Fibroblast of lung (primary cell): ENCODE measurements around the gene BNIP3. TPM values are rescaled to one million over a fixed set of nuclear protein-coding genes. Genes with fewer than 3 reads are reported as not detected.

Experiments
- DNase-seq, 2 donors: peaks; one replicate each; pipeline versions ENCODE4 v3.0.0 to v3.0.0-alpha.2; 2010; ENCODE audit warnings: low read depth in 2 of 2
- H2AFZ ChIP-seq: 2 replicates; pipeline ENCODE4 v1.5.1; 2012; ENCODE audit warnings: low read length, control low read depth, inconsistent platforms
- H3K27ac ChIP-seq: 2 replicates; pipeline ENCODE4 v1.5.1; 2011; ENCODE audit warnings: low read length, control low read depth; ENCODE audit not compliant: insufficient read depth
- H3K27me3 ChIP-seq: 2 replicates; pipeline ENCODE4 v1.5.1; 2011; ENCODE audit warnings: mild to moderate bottlenecking, low read length; ENCODE audit not compliant: control insufficient read depth, insufficient read depth
- H3K36me3 ChIP-seq: 2 replicates; pipeline ENCODE4 v1.5.1; 2011; ENCODE audit warnings: low read length; ENCODE audit not compliant: control insufficient read depth, insufficient read depth
- H3K4me1 ChIP-seq: 2 replicates; pipeline ENCODE4 v1.5.1; 2011; ENCODE audit warnings: low read length; ENCODE audit not compliant: control insufficient read depth, insufficient read depth; ENCODE audit errors: extremely low read depth
- H3K4me2 ChIP-seq: 2 replicates; pipeline ENCODE4 v1.5.1; 2011; ENCODE audit warnings: low read length, control low read depth; ENCODE audit not compliant: insufficient read depth; ENCODE audit errors: extremely low read depth
- H3K4me3 ChIP-seq, 4 experiments: fragments of 200-600 bp in 1 of 4; sonication (generic) in 1 of 4; replicated peaks in 1 of 4; 2 replicates each; pipeline ENCODE4 v1.5.1; 2011 to 2016; ENCODE audit warnings: low read length in 4 of 4, low read depth in 3 of 4, mild to moderate bottlenecking in 3 of 4, control low read depth in 2 of 4, inconsistent platforms in 1 of 4, mixed read lengths in 1 of 4; ENCODE audit not compliant: insufficient read depth in 1 of 4; ENCODE audit errors: control extremely low read depth in 1 of 4
- H3K79me2 ChIP-seq: 2 replicates; pipeline ENCODE4 v1.5.1; 2012; ENCODE audit warnings: mild to moderate bottlenecking, low read length, inconsistent platforms; ENCODE audit not compliant: control insufficient read depth, insufficient read depth
- H3K9ac ChIP-seq: 2 replicates; pipeline ENCODE4 v1.5.1; 2011; ENCODE audit warnings: mild to moderate bottlenecking, low read length, control low read depth; ENCODE audit not compliant: insufficient read depth
- H3K9me3 ChIP-seq: 2 replicates; pipeline ENCODE4 v1.5.1; 2012; ENCODE audit warnings: low read depth, low read length; ENCODE audit not compliant: control insufficient read depth, insufficient read depth
- H4K20me1 ChIP-seq: 2 replicates; pipeline ENCODE4 v1.5.1; 2011; ENCODE audit warnings: low read length; ENCODE audit not compliant: control insufficient read depth, insufficient read depth; ENCODE audit errors: extremely low read depth
- EZH2 ChIP-seq: IDR thresholded peaks from 2 replicates; pipeline ENCODE4 v1.5.1; 2012; ENCODE audit warnings: low read length, control low read depth, mild to moderate bottlenecking; ENCODE audit errors: missing control alignments
- polyA plus RNA-seq, 2 donors: library from polyadenylated mRNA; depleted of rRNA in 1 of 2; stranded (reverse) in 1 of 2; unstranded in 1 of 2; fragments of >200 nt; gene quantifications; 2 replicates each; pipeline ENCODE4 v1.2.1, GENCODE V29; 2011 to 2012; ENCODE audit warnings: missing spikeins in 1 of 2
- total RNA-seq: library from RNA; depleted of rRNA; stranded (reverse); fragments of >200 nt; gene quantifications from 2 replicates; pipeline ENCODE4 v1.2.1, GENCODE V29; 2014
- TF ChIP-seq, protein P1 (sequence below), 2 donors: IDR thresholded peaks in 1 of 2; conservative IDR thresholded peaks in 1 of 2; 1 replicate in 1 of 2; 2 replicates in 1 of 2; pipeline ENCODE4 v1.5.1; 2011 to 2012; ENCODE audit warnings: low read length in 2 of 2, control low read depth in 1 of 2, inconsistent platforms in 1 of 2, low read depth in 1 of 2, mild to moderate bottlenecking in 1 of 2

Gene BNIP3
- total and polyA plus RNA-seq, 2 donors (not counting 1 experiment from before 2014, with no cell fraction given) = 62.4 to 104 TPM

DNA sequence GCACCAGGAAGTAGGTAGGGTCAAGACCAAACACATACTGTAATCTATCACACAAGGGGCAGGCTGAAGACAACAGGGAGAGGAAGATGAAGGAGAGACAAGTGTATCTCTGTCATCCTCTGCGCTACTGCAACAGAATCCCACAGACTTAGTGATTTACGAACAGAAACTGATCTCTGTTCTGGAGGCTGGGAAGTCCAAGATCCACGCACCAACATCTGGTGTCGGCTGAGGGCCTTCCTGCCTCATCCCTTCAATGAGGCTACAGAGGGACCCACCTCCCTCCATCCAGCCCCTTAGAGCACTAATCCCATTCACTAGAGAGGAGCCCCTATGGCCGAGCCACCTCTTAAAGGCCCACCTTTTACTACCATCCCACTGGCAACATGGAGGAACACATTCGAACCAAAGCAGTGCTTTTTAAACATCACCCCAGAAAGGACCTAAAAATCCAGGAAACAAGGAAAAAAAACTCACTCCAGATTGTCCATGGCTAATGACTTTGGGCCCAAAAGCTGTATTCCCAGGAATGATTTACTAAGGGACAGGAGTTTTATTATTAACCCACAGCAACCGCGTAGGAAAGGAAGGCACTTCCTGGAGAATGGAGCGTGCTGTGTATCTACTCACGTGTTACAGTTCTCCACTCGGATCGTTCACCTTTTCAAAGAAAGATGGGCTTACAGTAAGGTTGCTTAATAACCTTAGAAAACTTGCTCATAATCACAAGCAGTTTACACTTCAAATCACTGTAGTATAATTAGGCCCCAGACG, 4.2 kb downstream of the BNIP3 start:
- no peak overlapping the region for H3K4me3 ChIP-seq
- H3K9ac ChIP-seq = no peak overlapping the region
- TF ChIP-seq, protein P1, sequence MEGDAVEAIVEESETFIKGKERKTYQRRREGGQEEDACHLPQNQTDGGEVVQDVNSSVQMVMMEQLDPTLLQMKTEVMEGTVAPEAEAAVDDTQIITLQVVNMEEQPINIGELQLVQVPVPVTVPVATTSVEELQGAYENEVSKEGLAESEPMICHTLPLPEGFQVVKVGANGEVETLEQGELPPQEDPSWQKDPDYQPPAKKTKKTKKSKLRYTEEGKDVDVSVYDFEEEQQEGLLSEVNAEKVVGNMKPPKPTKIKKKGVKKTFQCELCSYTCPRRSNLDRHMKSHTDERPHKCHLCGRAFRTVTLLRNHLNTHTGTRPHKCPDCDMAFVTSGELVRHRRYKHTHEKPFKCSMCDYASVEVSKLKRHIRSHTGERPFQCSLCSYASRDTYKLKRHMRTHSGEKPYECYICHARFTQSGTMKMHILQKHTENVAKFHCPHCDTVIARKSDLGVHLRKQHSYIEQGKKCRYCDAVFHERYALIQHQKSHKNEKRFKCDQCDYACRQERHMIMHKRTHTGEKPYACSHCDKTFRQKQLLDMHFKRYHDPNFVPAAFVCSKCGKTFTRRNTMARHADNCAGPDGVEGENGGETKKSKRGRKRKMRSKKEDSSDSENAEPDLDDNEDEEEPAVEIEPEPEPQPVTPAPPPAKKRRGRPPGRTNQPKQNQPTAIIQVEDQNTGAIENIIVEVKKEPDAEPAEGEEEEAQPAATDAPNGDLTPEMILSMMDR (conservative IDR thresholded peaks at IDR 0.05 in 1 of 2, IDR thresholded peaks at IDR 0.05 in 1 of 2; ENCODE audit: low read depth in 1 of 2, low read length in 2 of 2) = no peak
- no peak for TF ChIP-seq EZH2
- no peak overlapping the region for H3K27ac ChIP-seq
- H3K27me3 ChIP-seq = no peaks in the 10 kb centered on the region
- H3K79me2 ChIP-seq = peaks cover 85% of the 10 kb centered on the region
- no peak overlapping the region for H3K4me2 ChIP-seq
- H3K36me3 ChIP-seq = peaks cover 2% of the 10 kb centered on the region
- no peaks in the 10 kb centered on the region for H4K20me1 ChIP-seq
- H2AFZ ChIP-seq = no peak overlapping the region
- H3K4me1 ChIP-seq = peaks cover 3% of the 10 kb centered on the region
- H3K9me3 ChIP-seq = no peaks in the 10 kb centered on the region
- no peak for DNase-seq

DNA sequence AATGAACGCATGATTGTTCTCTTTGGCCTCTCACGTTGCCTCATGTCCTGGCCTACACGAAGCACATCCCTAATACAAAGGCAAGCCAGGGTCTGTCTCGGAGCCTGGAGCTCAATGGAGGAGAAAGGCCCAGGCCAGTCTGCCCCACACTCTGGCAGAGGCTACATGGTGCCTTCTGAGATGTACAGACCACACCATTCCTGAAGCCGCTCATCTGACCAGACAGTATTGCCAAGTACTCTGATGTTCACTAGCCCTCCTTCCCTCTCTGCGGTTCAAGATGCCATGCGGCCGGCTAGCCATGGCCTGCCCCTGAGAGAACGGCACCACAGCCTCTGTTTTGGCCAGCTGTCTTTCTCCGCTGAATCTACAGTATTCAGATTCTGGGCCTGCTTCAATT, 5.9 kb downstream of the BNIP3 start:
- H2AFZ ChIP-seq = no peak overlapping the region
- H3K4me1 ChIP-seq = peaks cover 3% of the 10 kb centered on the region
- no peak overlapping the region for H3K9ac ChIP-seq
- no peak for DNase-seq
- H3K9me3 ChIP-seq = no peaks in the 10 kb centered on the region
- H3K36me3 ChIP-seq = peaks cover 10% of the 10 kb centered on the region
- no peak overlapping the region for H3K4me3 ChIP-seq
- no peak overlapping the region for H3K4me2 ChIP-seq
- peaks cover 88% of the 10 kb centered on the region for H3K79me2 ChIP-seq
- no peak overlapping the region for H3K27ac ChIP-seq
- no peak for TF ChIP-seq EZH2
- TF ChIP-seq, protein P1 (conservative IDR thresholded peaks at IDR 0.05 in 1 of 2, IDR thresholded peaks at IDR 0.05 in 1 of 2; ENCODE audit: low read depth in 1 of 2, low read length in 2 of 2) = no peak
- H4K20me1 ChIP-seq = no peaks in the 10 kb centered on the region
- no peaks in the 10 kb centered on the region for H3K27me3 ChIP-seq

DNA sequence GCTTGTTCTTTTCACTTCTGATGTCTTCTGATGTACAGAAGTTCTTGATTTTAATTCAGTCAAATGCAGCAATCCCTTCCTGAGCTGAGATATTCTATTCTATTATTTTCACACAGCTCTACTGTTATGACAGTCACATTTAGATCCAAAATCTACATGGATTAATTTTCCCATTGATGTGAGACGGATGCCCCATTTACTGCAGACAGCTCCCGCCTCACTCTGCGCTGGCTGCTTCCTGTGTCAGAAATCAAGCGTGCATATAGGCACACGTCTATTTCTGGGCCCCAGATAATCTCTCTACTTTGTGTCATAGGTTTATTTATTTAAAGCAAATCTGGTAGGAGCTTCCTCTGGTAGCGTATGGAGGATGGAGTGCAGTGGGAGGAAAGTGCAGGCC, 6.7 kb downstream of the BNIP3 start:
- Histone ChIP-seq H2AFZ (no peak overlapping the region), H3K27ac (no peak overlapping the region), H3K4me3 (no peak overlapping the region), H3K4me1 (peaks cover 3% of the 10 kb centered on the region), H3K27me3 (no peaks in the 10 kb centered on the region), H3K79me2 (peaks cover 81% of the 10 kb centered on the region), H3K36me3 (peaks cover 12% of the 10 kb centered on the region), H4K20me1 (no peaks in the 10 kb centered on the region), H3K4me2 (no peak overlapping the region), H3K9ac (no peak overlapping the region), H3K9me3 (no peaks in the 10 kb centered on the region)
- TF ChIP-seq, protein P1 (conservative IDR thresholded peaks at IDR 0.05 in 1 of 2, IDR thresholded peaks at IDR 0.05 in 1 of 2; ENCODE audit: low read depth in 1 of 2, low read length in 2 of 2) = no peak
- TF ChIP-seq EZH2 = no peak
- no peak for DNase-seq
